Smooth muscle cell of the brain vasculature (primary cell): ENCODE measurements around the gene CIC.

Experiments used
- DNase-seq: peaks from one replicate; pipeline ENCODE4 v3.0.0-alpha.2; 2012; ENCODE audit warnings: low read depth, low spot score

Gene CIC

GRCh38 chr19:42244347-42245220 is 24.5 kb upstream of the CIC start:
- DNase-seq: peak; percentile 89

GRCh38 chr19:42245231-42245630 is 23.8 kb upstream of the CIC start:
- no peak for DNase-seq

- no peak for DNase-seq
Measured at GRCh38 chr19:42246143-42246921, 22.7 kb upstream of the CIC start.

- DNase-seq: no peak
Measured at GRCh38 chr19:42246922-42247639, 22.0 kb upstream of the CIC start.

- no peak for DNase-seq
Measured at GRCh38 chr19:42247640-42248199, 21.3 kb upstream of the CIC start.

GRCh38 chr19:42248270-42249148 is 20.5 kb upstream of the CIC start:
- DNase-seq: no peak

- no peak for DNase-seq
Measured at GRCh38 chr19:42249149-42249750, 19.8 kb upstream of the CIC start.

- DNase-seq: no peak
Measured at GRCh38 chr19:42249769-42250168, 19.3 kb upstream of the CIC start.

- DNase-seq: no peak
Measured at GRCh38 chr19:42250183-42250665, 18.8 kb upstream of the CIC start.

GRCh38 chr19:42250666-42251531 is 18.2 kb upstream of the CIC start:
- no peak for DNase-seq

- no peak for DNase-seq
Measured at GRCh38 chr19:42251572-42252358, 17.3 kb upstream of the CIC start.

- DNase-seq: no peak
Measured at GRCh38 chr19:42252365-42253244, 16.4 kb upstream of the CIC start.

- DNase-seq: no peak
Measured at GRCh38 chr19:42253245-42254088, 15.6 kb upstream of the CIC start.

GRCh38 chr19:42254089-42254849 is 14.8 kb upstream of the CIC start:
- DNase-seq: no peak

- DNase-seq: peak; percentile 70
Measured at GRCh38 chr19:42254850-42255765, 13.9 kb upstream of the CIC start, which contains the start of gene ERF. Gene ERF (minus strand): TSS chr19:42255128. CDS start chr19:42254999, 129 bp downstream.
